GM06990 (cell line): ENCODE results near the gene CEP170B.

ENCODE experiments used
- DNase-seq: peaks from one replicate; pipeline ENCODE4 v3.0.0-alpha.2; 2011; ENCODE audit not compliant: insufficient read length; ENCODE audit errors: extremely low read depth
- H3K27me3 ChIP-seq: replicated peaks from 2 replicates; pipeline ENCODE4 v1.6.0; 2011; ENCODE audit warnings: low read length; ENCODE audit not compliant: control insufficient read depth, insufficient read depth
- H3K36me3 ChIP-seq: 2 replicates; pipeline ENCODE4 v1.5.1; 2011; ENCODE audit warnings: low read length; ENCODE audit not compliant: control insufficient read depth, insufficient read depth
- H3K4me3 ChIP-seq: replicated peaks from 2 replicates; pipeline ENCODE4 v1.5.1; 2011; ENCODE audit warnings: low read depth, mild to moderate bottlenecking, control low read depth, low read length
- TF ChIP-seq, protein P1 (sequence below): IDR thresholded peaks from 2 replicates; pipeline ENCODE4 v1.5.1; 2011; ENCODE audit warnings: low read length, control low read depth, mild to moderate bottlenecking, inconsistent platforms; ENCODE audit not compliant: insufficient read depth, poor library complexity, severe bottlenecking

The CEP170B gene

DNA sequence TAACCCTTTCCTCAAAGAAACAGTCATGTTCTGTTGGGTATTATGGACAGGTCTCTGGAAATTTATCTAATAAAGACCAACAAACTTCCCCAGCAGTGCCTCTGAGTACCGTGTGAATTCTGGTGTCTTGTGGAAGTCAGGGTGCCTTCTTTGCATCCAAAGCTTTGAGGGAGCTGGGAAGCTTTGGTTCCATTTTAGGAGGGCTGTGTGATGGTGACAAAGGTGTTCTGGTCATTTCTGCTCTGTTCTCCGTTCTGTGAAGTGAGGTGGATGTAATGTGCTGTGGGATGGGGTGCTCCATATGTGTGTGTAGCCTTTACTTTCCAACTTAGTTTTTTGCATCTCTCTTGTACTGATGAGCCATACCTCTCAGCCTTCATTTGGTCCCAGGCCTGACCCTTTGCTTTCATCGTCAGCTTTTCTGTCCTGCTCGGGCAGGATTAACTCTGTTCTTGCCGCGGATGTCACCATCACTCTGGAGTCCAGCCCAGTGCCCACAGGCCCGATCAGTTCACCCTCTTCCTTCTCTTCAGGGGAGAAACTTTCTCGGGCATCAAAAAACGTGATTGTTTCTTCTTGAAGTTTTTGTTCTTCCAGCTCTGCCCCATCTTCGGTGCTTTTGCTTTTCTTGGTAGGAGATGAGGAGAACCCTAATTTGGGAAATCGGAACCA lies 72.8 kb downstream of the CEP170B start:
- Histone ChIP-seq H3K27me3 (peaks cover 7% of the 10 kb centered on the region), H3K36me3 (no peaks in the 10 kb centered on the region), H3K4me3 (no peak overlapping the region)
- TF ChIP-seq, protein P1, sequence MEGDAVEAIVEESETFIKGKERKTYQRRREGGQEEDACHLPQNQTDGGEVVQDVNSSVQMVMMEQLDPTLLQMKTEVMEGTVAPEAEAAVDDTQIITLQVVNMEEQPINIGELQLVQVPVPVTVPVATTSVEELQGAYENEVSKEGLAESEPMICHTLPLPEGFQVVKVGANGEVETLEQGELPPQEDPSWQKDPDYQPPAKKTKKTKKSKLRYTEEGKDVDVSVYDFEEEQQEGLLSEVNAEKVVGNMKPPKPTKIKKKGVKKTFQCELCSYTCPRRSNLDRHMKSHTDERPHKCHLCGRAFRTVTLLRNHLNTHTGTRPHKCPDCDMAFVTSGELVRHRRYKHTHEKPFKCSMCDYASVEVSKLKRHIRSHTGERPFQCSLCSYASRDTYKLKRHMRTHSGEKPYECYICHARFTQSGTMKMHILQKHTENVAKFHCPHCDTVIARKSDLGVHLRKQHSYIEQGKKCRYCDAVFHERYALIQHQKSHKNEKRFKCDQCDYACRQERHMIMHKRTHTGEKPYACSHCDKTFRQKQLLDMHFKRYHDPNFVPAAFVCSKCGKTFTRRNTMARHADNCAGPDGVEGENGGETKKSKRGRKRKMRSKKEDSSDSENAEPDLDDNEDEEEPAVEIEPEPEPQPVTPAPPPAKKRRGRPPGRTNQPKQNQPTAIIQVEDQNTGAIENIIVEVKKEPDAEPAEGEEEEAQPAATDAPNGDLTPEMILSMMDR = no peak
- no peak for DNase-seq

DNA sequence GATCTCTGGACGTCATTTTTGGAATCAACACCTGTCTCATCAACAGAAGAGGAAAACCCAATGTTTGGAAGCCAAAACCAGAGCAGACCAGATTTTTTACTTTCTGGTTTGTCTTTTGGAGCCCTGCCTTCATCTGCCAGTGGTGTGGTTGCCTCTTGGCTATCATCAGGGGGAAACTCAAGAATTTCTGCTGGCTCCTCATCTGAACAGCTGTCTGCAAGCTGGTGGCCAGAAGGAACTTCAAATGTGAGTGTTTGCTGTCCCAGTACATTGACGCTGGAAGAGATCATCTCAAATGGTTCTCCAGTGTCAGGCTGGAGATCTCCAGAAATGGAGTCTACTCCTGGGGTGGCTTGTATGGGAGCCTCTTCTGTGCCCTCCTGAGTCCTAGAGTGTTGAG lies 73.4 kb downstream of the CEP170B start:
- no peak for DNase-seq
- H3K4me3 ChIP-seq = no peak overlapping the region
- peaks cover 7% of the 10 kb centered on the region for H3K27me3 ChIP-seq
- no peaks in the 10 kb centered on the region for H3K36me3 ChIP-seq
- TF ChIP-seq, protein P1 = no peak

DNA sequence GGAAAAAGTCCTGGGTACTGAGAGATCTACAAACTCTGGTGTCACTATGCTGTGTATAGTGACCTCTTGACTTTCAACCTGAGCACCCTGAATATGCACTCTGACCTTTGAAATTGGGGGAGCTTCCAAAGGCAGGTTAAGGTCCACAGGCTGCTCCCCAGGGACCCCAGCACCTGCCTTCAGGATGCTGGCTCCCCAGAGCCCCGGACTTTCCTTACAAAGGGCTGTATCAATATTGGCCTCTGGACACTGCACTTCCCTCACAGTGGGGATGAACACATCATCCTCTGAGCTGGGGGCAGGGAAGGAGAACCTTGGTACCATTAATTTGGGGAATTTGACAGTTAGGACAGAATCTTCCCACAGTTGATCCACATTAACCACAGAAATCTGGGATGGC lies 73.9 kb downstream of the CEP170B start:
- TF ChIP-seq, protein P1 = no peak
- no peak overlapping the region for H3K4me3 ChIP-seq
- no peaks in the 10 kb centered on the region for H3K36me3 ChIP-seq
- peaks cover 7% of the 10 kb centered on the region for H3K27me3 ChIP-seq
- DNase-seq = no peak

DNA sequence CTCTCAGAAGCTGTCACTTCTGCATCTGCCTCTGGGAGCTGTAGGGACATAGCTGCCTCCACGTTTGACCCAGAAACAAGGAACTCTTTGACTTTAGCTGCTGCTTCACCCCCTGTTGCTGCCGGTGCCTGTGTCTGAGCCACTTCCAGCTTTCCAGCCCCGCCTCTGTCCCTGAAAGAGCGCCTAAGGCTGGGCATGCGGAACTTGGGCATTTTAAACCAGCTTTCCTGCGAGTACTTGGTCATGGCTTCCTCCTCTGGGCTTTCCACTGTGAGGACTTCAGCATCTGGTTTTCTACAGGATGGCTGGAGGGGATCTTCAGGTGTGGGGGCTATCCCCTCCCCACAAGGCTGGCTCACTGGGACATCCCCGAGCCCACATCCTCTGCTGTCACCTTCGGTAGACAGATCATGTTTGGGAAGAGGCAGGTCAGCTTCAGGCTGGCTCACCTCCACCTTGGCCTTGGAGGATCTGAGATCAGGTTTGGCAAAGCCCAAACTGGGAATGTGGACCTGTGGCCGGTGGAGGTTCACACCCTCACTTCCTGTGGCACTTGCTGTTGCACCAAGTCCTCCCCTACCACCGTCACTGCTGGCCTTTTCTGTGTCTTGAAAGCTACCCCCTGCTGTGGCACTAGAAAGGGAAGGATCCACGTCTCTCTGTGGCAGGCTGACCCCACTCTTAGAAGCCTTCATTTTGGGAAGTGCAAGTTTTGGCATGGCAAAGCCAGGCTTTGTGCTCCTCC lies 74.8 kb downstream of the CEP170B start:
- DNase-seq = no peak
- TF ChIP-seq, protein P1 = no peak
- Histone ChIP-seq H3K36me3 (no peaks in the 10 kb centered on the region), H3K4me3 (no peak overlapping the region), H3K27me3 (peaks cover 4% of the 10 kb centered on the region)

DNA sequence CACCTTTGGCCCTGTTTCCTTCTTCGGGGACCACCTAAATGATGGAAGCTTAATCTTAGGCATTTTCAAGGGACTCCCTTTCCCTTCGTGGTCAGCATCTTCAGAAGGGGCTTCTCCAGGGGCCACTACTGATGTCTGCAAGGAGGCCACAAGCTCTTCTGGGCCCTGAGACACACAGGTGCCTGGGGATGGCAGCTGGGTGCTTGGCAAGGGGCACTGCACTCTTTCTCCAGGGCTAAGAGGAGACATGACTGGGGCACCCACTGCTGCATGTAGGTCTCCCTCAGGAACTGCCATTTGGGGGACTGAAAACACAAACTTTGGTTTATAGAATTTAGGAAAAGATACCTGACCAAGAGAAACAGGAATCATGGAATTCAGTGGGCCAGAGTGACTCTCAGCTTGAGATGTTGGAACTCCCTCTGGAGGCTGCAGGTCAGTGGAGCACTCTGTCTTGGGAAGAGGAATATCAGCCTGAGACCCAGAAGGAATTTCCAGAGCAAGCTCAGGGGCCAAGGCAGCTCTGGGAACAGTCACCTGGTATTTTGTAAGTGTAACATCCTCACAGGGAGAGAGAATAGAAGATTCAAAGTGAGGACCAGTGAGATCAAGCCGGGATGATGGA lies 75.6 kb downstream of the CEP170B start:
- peaks cover 4% of the 10 kb centered on the region for H3K27me3 ChIP-seq
- DNase-seq = no peak
- no peak overlapping the region for H3K4me3 ChIP-seq
- TF ChIP-seq, protein P1 = no peak
- no peaks in the 10 kb centered on the region for H3K36me3 ChIP-seq
